EH (cell line): ENCODE data around the gene EXTL2.
A peak's percentile ranks its signal among the peaks of the same experiment; 100 is the strongest.
"Not testable (repeated sequence)": the region's sequence is repeated elsewhere in the genome, so short reads cannot be mapped to it uniquely, and the experiment has no call there.

Experiments used
- DNase-seq: peaks from one replicate; pipeline ENCODE4 v3.0.0-alpha.2; 2015; ENCODE audit warnings: low read depth

Gene EXTL2

DNA sequence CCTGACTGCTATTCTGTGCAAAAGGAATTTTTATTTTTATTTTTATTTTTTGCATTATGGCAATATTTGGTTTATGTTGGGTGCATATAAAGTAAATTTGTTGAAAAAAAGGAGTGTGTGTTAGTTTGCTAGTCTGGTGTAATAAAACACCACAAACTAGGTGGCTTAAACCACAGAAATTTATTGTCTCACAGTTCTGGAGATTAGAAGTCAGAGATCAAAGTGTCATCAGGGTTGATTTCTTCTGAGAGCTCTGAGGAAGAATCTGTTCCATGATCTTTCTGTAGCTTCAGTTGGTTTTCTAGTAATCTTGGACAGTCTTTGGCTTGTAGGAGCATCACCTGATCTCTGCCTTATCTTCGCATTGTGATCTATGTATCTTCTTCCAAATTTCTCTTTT, 7.7 kb upstream of the EXTL2 start:
- no peak for DNase-seq

- DNase-seq, result peak; percentile 64
Observed at GRCh38 chr1:100896481-100896982, 1.9 kb upstream of the EXTL2 start.

- peak; percentile 92 for DNase-seq
Observed at GRCh38 chr1:100895540-100896480, 1.2 kb upstream of the EXTL2 start, which contains the start of gene SLC30A7. Gene SLC30A7 (plus strand): TSS chr1:100896090. CDS start chr1:100896263, 173 bp downstream.

DNA sequence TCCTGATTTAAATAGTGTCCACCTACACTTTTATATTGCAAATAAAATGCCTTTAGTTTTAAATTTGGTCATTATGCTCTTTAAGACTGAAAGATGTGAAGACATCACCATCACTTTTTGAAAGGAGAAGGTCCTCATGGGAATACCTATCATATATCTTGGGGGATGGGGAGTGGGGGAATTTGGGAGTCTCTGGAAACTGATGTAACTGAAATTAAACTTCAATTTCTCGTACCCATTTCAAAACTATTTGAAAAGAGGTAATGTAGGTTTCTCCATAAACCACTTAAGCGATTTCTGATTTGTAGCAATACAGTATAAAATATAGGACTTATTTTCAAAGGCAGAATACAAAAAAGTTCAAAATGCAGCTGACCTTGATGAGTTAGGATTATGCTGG, 924 bp downstream of the EXTL2 start:
- no peak for DNase-seq

DNA sequence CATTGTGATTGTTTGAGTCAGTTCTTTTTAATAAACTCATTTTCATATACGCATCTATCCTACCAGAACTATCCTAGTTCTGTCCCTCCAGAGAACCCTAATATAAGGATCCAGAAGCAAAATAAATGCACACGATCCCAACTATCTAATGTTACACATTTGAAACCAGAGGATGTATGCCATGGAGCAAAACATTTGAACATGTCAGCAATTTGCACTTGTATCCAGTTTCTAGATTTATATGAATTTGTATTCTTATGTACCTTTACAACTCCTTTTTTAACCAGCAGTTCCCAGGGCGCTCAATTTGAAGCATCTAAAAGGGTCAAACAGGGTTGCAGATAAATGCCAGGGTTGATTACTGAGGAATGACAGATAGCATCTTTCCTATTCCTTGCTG, 2.1 kb downstream of the EXTL2 start:
- DNase-seq, result no peak

DNA sequence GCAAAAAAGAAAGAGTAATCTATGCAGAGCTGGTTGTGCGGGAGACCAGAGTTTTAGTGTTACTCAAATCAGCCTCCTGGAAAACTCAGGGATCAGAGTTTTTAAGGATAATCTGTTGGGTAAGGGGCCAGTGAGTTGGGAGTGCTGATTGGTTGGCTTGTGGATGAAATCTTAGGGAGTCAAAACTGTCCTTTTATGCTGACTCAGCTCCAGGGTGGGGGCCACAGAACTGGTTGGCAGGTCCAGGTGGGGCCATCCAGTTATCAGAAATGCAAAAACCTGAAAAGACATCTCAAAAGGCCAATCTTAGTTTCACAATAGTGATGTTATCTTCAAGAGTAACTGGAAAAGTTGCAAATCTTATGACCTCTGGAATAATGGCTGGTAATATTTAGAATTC, 3.3 kb downstream of the EXTL2 start:
- no peak for DNase-seq

- not testable (repeated sequence) for DNase-seq
Observed at GRCh38 chr1:100889869-100890482, 4.7 kb downstream of the EXTL2 start.

DNA sequence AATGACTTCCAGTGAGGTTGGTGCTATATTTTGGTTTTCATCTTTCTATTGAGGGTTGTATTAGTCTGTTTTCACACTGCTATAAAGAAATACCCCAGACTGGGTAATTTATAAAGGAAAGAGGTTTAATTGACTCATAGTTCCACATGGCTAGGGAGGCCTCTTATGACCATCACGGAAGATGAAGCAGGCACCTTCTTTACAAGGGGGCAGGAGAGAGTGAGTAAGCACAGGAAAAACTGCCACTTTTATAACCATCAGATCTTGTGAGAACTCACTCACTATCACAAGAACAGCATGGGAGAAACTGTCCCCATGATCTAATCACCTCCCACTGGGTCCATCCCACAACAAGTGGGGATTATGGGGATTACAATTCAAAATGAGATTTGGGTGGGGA, 5.6 kb downstream of the EXTL2 start:
- DNase-seq, result not testable (repeated sequence)

DNA sequence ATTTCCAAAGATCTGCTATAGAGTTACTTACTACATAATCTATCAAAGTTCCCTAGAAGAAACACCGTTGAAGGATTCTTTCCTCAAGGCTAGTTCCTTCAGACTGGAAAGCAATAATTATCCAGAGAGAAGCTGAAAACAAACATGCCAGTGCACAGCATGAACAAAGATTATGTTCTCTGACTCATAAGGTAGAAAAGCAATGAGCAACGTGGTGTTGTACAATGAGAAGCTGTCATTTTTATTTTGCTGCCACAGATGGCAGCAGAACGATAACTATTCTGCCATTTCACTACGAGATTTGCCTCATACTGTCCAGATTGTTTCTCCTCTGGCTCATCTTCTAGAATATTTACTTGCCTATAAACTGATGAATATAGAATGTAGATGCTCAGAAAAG, 10.7 kb downstream of the EXTL2 start:
- DNase-seq, result peak; percentile 61

DNA sequence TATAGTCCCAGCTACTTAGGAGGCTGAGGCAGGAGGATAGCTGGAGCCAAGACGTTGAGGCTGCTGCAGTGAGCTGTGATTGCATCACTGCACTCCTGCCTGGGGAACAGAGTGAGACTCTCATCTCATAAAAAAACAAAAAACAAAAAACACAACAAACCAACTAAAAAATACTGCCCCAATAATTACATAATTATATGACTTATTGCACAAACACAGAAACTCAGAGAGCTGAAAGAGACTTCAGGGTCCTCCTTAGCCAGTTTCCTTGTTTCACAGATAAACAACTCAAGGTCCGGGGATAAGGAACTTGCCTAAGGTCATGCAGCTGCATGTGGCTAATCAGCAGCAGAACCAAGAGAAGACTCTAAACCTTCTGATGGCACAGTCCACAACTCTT, 11.9 kb downstream of the EXTL2 start:
- no peak for DNase-seq

DNA sequence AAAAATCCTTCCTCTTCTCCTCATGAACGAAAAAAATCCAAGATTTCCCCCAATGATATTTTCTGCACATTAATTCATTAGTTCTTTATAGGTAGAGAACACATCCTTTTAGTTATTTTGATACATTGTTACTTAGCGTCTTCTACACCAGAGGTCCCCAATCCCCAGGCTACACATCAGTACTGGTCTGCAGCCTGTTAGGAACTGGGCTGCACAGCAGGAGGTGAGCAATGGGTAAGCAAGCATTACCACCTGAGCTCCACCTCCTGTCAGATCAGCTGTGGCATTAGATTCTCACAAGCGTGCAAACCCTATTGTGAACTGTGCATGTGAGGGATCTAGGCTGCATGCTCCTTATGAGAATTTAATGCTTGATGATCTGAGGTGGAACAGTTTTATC, 13.0 kb downstream of the EXTL2 start:
- no peak for DNase-seq

DNA sequence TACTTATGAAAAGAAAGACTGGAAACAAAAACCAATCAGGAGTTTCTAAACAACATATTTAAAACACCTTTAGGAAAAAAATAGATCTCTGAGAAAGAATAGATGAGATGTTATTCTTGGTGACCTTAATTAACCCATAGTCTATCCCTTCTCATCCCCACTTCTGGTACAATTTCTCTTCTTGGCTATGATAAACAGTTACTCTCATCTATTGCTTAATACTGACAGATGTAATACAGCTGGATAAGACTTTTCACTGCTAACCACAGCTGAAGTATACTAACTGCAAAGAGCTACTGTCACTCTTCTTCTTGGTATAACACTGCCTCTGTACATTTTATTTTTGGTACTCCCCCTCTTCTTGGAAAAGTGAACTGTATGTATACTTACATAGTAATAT, 15.2 kb downstream of the EXTL2 start:
- DNase-seq, result no peak

DNA sequence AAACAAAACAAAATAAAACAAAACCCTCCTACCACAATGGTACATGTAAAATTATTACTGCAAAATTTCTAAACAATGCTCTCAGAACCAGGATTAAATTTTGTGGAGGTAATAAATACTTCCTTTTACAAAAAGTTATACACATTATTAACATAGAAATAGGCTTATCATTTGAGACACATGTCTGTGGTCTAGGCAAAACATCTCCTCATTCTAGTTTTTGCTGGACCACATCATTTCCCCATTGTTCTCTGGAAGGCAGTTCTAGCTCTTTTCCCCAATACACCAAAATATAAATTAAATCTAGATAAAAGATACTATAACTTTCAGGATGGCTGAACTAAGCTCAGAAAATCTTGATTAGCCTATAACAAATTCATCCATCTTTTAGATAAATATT, 18.4 kb downstream of the EXTL2 start:
- no peak for DNase-seq

DNA sequence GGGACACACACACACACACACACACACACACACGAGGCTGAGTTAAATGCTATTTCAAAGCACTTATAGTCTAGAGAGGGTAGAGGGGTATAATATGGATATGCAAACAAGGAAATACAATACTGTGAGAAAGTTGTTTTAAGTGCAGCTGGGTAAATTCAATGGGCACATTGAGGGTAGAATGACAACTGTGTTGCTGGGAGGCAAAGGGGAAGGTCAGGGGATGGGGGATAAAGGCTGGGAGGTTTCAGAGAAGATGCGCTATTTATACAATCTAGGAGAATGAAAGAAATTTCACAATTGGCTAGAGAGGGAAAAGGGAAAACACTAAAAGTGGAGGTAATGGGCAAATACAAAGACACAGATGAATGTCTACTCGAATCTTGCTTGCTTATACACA, 19.4 kb downstream of the EXTL2 start:
- no peak for DNase-seq

DNA sequence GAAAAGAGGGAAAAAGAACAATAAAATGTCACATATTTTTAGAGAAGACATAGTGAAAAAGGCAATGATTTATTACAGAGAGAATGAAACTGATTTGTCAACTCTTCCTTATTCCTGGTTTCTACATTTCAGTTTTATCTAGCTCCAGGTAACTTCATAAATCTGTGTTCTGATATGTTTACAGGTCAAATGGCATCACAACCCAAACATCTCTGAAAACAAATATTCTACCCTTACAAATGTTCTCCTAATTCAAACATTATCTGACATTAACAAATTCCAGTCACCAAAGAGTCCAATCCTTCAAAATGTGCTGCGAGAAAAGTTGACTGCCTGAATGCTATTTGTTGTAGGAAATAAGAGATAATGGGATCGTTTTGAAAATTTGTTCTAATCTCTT, 20.2 kb downstream of the EXTL2 start:
- no peak for DNase-seq

DNA sequence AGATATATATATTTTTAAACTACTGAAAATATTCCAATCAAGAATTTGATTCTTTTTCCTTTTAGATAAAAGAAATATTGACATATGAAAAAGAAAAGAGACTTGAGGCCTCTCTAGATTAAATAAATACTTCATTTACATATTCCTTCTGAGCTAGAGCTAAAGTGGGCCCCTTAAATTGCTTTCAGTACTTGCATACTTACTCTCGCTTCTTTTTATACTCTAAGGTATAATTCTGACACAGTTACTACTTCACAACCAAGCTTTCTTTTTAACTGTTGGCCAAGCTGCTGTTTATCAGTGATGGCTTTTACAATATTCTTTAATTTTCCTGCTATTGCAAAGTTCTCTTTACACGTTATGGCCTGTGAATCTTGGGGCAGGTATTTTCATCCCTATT, 24.6 kb downstream of the EXTL2 start:
- no peak for DNase-seq

DNA sequence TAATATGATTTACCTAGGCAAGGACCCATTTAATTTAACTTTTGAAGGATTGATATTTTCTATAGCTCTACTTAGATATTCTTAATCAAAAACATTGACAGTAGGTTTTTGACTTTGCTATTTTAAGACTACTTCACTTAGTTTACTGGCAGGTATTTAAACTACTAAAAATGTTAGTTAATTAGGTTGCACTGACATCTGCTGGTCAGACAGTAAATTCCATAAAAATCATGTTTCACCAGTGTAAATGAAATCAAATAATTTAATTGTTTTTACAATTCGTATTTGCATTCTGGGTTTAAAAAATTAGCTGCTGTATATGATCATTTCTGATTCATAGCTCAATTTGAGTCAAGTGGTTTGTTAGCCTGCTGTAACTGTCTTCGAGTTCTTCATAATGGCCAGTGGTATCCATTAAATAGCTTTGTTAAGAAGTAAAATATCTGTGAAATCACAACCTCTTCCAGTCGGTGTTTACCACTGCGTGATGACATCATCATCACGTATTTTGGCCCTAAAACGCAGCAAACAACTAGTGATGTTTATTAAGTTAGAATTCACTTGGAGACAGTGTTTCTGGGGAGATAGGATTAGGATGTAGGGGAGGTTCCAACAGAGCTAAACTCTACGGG, 26.2 kb downstream of the EXTL2 start:
- peak; percentile 58 for DNase-seq

DNA sequence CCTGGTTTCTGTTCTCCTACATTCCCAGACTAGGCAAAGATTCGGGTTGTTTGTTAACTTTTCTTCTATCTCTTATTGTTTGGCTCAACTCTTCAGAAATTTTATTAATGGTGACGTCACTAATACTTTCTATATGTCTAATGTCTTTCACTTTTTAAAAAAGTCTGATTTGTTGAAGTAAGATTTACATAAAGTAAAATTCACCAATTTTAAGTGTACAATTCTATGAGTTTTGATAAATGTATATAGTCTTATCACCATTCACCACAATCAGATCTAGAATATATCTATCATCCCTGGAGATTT, 27.8 kb downstream of the EXTL2 start:
- no peak for DNase-seq

DNA sequence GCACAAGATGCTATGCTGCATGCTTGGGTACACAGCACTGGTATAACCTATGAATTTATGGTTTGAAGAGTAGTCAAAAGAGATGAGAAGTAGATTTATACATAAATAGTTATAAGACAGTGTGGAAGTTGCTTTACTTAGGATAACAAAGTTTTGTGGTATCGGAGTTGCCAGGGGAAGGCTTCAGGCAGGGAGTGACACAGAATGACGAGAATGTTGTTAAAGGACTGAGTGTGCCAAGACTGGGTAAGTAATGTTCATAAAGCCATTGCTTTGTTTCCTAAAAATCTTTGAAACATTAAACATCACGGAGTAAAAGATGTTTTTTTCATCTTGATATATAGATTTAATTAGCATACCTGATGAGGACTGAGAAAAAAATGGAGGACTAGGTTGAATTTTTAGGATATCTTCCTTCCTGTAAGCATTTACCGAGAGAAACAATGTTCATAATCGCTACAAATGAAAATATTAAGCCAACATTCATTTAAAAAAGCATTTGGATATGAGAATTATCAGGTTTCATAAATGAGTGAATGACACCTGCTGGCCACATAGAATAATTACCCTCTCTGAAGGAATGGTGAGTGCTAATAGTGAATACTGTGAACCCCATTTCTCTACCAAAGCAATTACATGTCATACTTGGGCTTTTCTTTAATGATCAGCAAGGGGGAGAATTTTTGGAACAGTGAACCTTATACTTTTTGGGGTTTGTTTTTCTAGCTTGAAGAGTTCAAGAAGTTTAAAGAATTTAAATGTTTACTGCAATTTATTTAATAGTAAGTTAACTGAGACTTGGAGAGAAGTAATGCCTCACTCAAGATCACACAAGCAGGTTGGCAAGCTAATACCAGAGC, 28.4 kb downstream of the EXTL2 start:
- peak; percentile 63 for DNase-seq

GRCh38 chr1:100862591-100862990, 32.1 kb downstream of the EXTL2 start:
- DNase-seq, result peak; percentile 90

DNA sequence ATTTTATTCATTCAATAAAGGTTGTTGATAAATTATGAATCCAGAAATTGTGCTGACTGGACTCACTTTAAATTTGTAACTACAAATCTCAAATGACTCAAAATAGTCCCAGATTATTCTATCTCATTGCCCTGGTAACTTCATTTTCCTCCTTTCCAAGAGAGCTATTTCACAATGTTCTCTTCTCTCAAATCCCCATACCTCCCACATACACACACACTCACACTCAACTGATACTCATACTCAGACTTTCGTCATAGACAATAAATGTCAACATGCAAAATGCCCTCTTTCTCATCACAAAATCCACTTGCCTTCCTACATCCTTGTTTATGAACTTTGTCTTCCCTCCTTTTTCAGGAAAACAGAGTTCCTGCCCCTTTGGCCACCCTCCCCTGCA, 33.3 kb downstream of the EXTL2 start:
- no peak for DNase-seq

GRCh38 chr1:100860397-100860991, 34.1 kb downstream of the EXTL2 start:
- peak; percentile 76 for DNase-seq
